K562 (cell line): ENCODE measurements around the gene IRF2BP1. TPM values are rescaled to one million over a fixed set of nuclear protein-coding genes. Genes with fewer than 3 reads are reported as not detected.

Source experiments
- BACH1 ChIP-seq: fragments of 200-800 bp; sonication (Bioruptor generic); IDR thresholded peaks from 2 replicates; pipeline ENCODE4 v1.6.1; 2016; ENCODE audit warnings: missing genetic modification characterization, missing compliant biosample characterization
- BRCA1 ChIP-seq, 2 experiments: fragments of 450-650 bp in 1 of 2; sonication (generic) in 1 of 2; formaldehyde crosslinking in 1 of 2; IDR thresholded peaks; 2 replicates each; pipeline versions ENCODE4 v1.5.0 to v1.6.1; 2017 to 2020; ENCODE audit warnings: mild to moderate bottlenecking in 1 of 2, missing genetic modification reagents in 1 of 2
- CBFA2T3 ChIP-seq: fragments of 450-650 bp; IDR thresholded peaks from 2 replicates; pipeline ENCODE4 v1.6.1; 2017
- EGR1 ChIP-seq: fragments of 450-650 bp; conservative IDR thresholded peaks from 2 replicates; pipeline ENCODE4 v1.6.1; 2017; ENCODE audit warnings: mild to moderate bottlenecking
- FOXA3 ChIP-seq, 2 experiments: fragments of 450-650 bp in 1 of 2; sonication (generic) in 1 of 2; formaldehyde crosslinking; IDR thresholded peaks in 1 of 2; conservative IDR thresholded peaks in 1 of 2; 2 replicates each; pipeline versions ENCODE4 v1.4.0 to v1.8.0; 2020 to 2022; ENCODE audit warnings: mild to moderate bottlenecking in 2 of 2, missing genetic modification reagents in 1 of 2
- GABPB2 ChIP-seq: fragments of 250-450 bp; sonication (Bioruptor Pico); conservative IDR thresholded peaks from 2 replicates; pipeline ENCODE4 v1.5.1; 2021; ENCODE audit warnings: mild to moderate bottlenecking
- GTF2E2 ChIP-seq: fragments of 200-800 bp; sonication (Bioruptor generic); IDR thresholded peaks from 2 replicates; pipeline ENCODE4 v1.6.1; 2016; ENCODE audit warnings: missing genetic modification characterization, missing compliant biosample characterization
- HDAC8 ChIP-seq: fragments of 450-650 bp; IDR thresholded peaks from 2 replicates; pipeline ENCODE4 v1.6.1; 2016; ENCODE audit warnings: mild to moderate bottlenecking, missing genetic modification characterization, moderate library complexity, missing compliant biosample characterization
- KDM1A ChIP-seq, 2 experiments: fragments of 450-650 bp; IDR thresholded peaks; 2 replicates each; pipeline ENCODE4 v1.6.1; 2016; ENCODE audit warnings: mild to moderate bottlenecking in 2 of 2
- MTA1 ChIP-seq: fragments of 450-650 bp; IDR thresholded peaks from 2 replicates; pipeline ENCODE4 v1.6.1; 2017; ENCODE audit warnings: borderline replicate concordance
- MYC ChIP-seq, 2 experiments: fragments of 250-450 bp in 1 of 2; sonication (Bioruptor Pico) in 1 of 2; IDR thresholded peaks; 2 replicates each; pipeline versions ENCODE4 v1.5.1 to v1.6.1; 2012 to 2021; ENCODE audit warnings: low read depth in 2 of 2, borderline replicate concordance in 1 of 2, improper control_type of control experiment in 1 of 2, low read length in 1 of 2, mild to moderate bottlenecking in 1 of 2, moderate library complexity in 1 of 2
- NFATC3 ChIP-seq: fragments of 450-650 bp; IDR thresholded peaks from 2 replicates; pipeline ENCODE4 v1.6.1; 2017; ENCODE audit warnings: mild to moderate bottlenecking
- NFXL1 ChIP-seq: fragments of 450-650 bp; formaldehyde crosslinking; IDR thresholded peaks from 2 replicates; pipeline ENCODE4 v1.4.0; 2021; ENCODE audit warnings: mild to moderate bottlenecking
- RREB1 ChIP-seq: fragments of 250-450 bp; sonication (Bioruptor Pico); IDR thresholded peaks from 2 replicates; pipeline ENCODE4 v1.4.0; 2020
- SIN3B ChIP-seq: fragments of 450-650 bp; IDR thresholded peaks from 2 replicates; pipeline ENCODE4 v1.6.1; 2017; ENCODE audit warnings: low read depth, mild to moderate bottlenecking, moderate library complexity
- TRIM28 ChIP-seq: fragments of 450-650 bp; IDR thresholded peaks from 2 replicates; pipeline ENCODE4 v1.6.1; 2017
- ZBED1 ChIP-seq: IDR thresholded peaks from 2 replicates; pipeline ENCODE4 v1.6.1; 2014
- ZNF3 ChIP-seq: fragments of 250-450 bp; sonication (Bioruptor Pico); IDR thresholded peaks from 2 replicates; pipeline ENCODE4 v1.5.0; 2021; ENCODE audit warnings: mild to moderate bottlenecking, moderate library complexity
- ZNF311 ChIP-seq: fragments of 250-450 bp; sonication (Bioruptor Pico); IDR thresholded peaks from 2 replicates; pipeline ENCODE4 v1.4.0; 2020; ENCODE audit warnings: mild to moderate bottlenecking, moderate library complexity
- ZNF354B ChIP-seq: fragments of 250-450 bp; sonication (Bioruptor Pico); IDR thresholded peaks from 2 replicates; pipeline ENCODE4 v1.4.0; 2020
- ZNF609 ChIP-seq: sonication (generic); formaldehyde crosslinking; IDR thresholded peaks from 2 replicates; pipeline ENCODE4 v1.8.1; 2023; ENCODE audit warnings: missing genetic modification reagents, mild to moderate bottlenecking, borderline replicate concordance
- polyA plus RNA-seq, 8 experiments: library from polyadenylated mRNA; depleted of rRNA in 4 of 8; stranded (reverse) in 5 of 8; unstranded in 3 of 8; fragments of >200 nt; fragmentation: Nextera tagmentation in 2 of 8; fragmentation: Illumina TruSeq in 1 of 8; extraction: Ambion mirVana in 2 of 8; extraction: Trizol in 1 of 8; gene quantifications; 2 replicates each; pipeline versions ENCODE4 v1.2.1 to v1.2.3, GENCODE V29; 2011 to 2014; ENCODE audit warnings: inconsistent platforms in 1 of 8, missing spikeins in 1 of 8
- total RNA-seq, 7 experiments: library from RNA; depleted of rRNA in 6 of 7; stranded (reverse); fragments of >200 nt in 6 of 7; fragmentation: Illumina TruSeq in 2 of 7; extraction: Trizol in 2 of 7; gene quantifications; 2 replicates each; pipeline versions ENCODE4 v1.2.1 to v1.2.3, GENCODE V29; 2011 to 2021; ENCODE audit warnings: low replicate concordance in 1 of 7

IRF2BP1 gene
- total and polyA plus RNA-seq, 9 of the 15 experiments (the other 6 are each of a cell fraction or from before 2014, with no cell fraction given): 0.61 to 35.9 (median 3.5) TPM

GRCh38 chr19:45876161-45876410 lies 9.9 kb downstream of the IRF2BP1 start (continued):
- TF ChIP-seq MYC (IDR thresholded peaks at IDR 0.05; ENCODE audit: low read depth, low read length) (peak; percentile 59; the same call in 1 of the 2 replicates), MYC (CRISPR knock-in tag; IDR thresholded peaks at IDR 0.05; ENCODE audit: borderline replicate concordance, low read depth) (no peak), MTA1 (no peak; the same call in 1 of the 2 replicates), RREB1 (no peak), ZBED1 (no peak), ZNF311 (CRISPR knock-in tag) (no peak), BRCA1 (IDR thresholded peaks at IDR 0.05) (no peak), BRCA1 (CRISPR knock-in tag; IDR thresholded peaks at IDR 0.05) (no peak), ZNF354B (CRISPR knock-in tag) (no peak), HDAC8 (tag) (0 out of 2 replicates have a peak, but pooled peaks have one; percentile 21), GABPB2 (CRISPR knock-in tag) (no peak), ZNF609 (CRISPR knock-in tag) (no peak), KDM1A (IDR thresholded peaks at IDR 0.05) (peak in 1 of 2 experiments; percentile 69; a peak in 3 of 4 replicates), SIN3B (no peak), NFXL1 (CRISPR knock-in tag) (no peak), ZNF3 (no peak), EGR1 (no peak; the same call in 1 of the 2 replicates), TRIM28 (no peak), NFATC3 (no peak), GTF2E2 (no peak), FOXA3 (CRISPR knock-in tag; conservative IDR thresholded peaks at IDR 0.05 in 1 of 2, IDR thresholded peaks at IDR 0.05 in 1 of 2) (no peak), BACH1 (no peak), CBFA2T3 (peak; percentile 56)
